HG03095 (cell line): ENCODE measurements around the gene MDM1.

Source experiments
- ATAC-seq: cut with Tn5 transposase; IDR thresholded peaks from one replicate; pipeline ENCODE4 v1.9.1; 2021; ENCODE audit warnings: moderate library complexity; ENCODE audit not compliant: unreplicated experiment

The MDM1 gene

GRCh38 chr12:68358532-68359485 is 26.6 kb upstream of the MDM1 start:
- ATAC-seq: peak; percentile 84

- ATAC-seq: no peak
Measured at GRCh38 chr12:68356986-68357385, 24.8 kb upstream of the MDM1 start.

GRCh38 chr12:68356060-68356695 is 24.0 kb upstream of the MDM1 start:
- no peak for ATAC-seq

- ATAC-seq: no peak
Measured at GRCh38 chr12:68354977-68355541, 22.9 kb upstream of the MDM1 start.

GRCh38 chr12:68352067-68352466 is 19.9 kb upstream of the MDM1 start:
- no peak for ATAC-seq

- no peak for ATAC-seq
Measured at GRCh38 chr12:68350753-68351152, 18.6 kb upstream of the MDM1 start.

GRCh38 chr12:68349921-68350606 is 17.9 kb upstream of the MDM1 start:
- no peak for ATAC-seq

GRCh38 chr12:68349220-68349621 is 17.1 kb upstream of the MDM1 start:
- ATAC-seq: no peak

- no peak for ATAC-seq
Measured at GRCh38 chr12:68348419-68348818, 16.3 kb upstream of the MDM1 start.

GRCh38 chr12:68345763-68346162 is 13.6 kb upstream of the MDM1 start:
- ATAC-seq: no peak

- no peak for ATAC-seq
Measured at GRCh38 chr12:68344126-68344525, 12.0 kb upstream of the MDM1 start.

GRCh38 chr12:68342966-68343365 is 10.8 kb upstream of the MDM1 start:
- no peak for ATAC-seq

GRCh38 chr12:68341822-68342221 is 9.7 kb upstream of the MDM1 start:
- ATAC-seq: no peak

GRCh38 chr12:68340404-68341270 is 8.5 kb upstream of the MDM1 start:
- no peak for ATAC-seq

GRCh38 chr12:68336889-68337303 is 4.7 kb upstream of the MDM1 start:
- ATAC-seq: no peak

GRCh38 chr12:68335462-68335861 is 3.3 kb upstream of the MDM1 start:
- ATAC-seq: no peak

GRCh38 chr12:68334132-68334531 is 2.0 kb upstream of the MDM1 start:
- ATAC-seq: no peak

GRCh38 chr12:68332728-68333630 is 817 bp upstream of the MDM1 start:
- ATAC-seq: no peak

- no peak for ATAC-seq
Measured at GRCh38 chr12:68331500-68331868, 678 bp downstream of the MDM1 start.
